Mononuclear cell (primary cell): ENCODE results near the gene GOLGA6C. TPM values are rescaled to one million over a fixed set of nuclear protein-coding genes. Genes with fewer than 3 reads are reported as not detected.
"Not testable (repeated sequence)": the region's sequence is repeated elsewhere in the genome, so short reads cannot be mapped to it uniquely, and the experiment has no call there.

Source experiments
- H3K27me3 ChIP-seq: 2 replicates; pipeline ENCODE4 v1.6.0; 2011; ENCODE audit warnings: low read length, control low read depth; ENCODE audit not compliant: insufficient read depth
- H3K4me1 ChIP-seq: 2 replicates; pipeline ENCODE4 v1.5.1; 2011; ENCODE audit warnings: mild to moderate bottlenecking, low read length, control low read depth; ENCODE audit not compliant: insufficient read depth
- H3K4me3 ChIP-seq: 2 replicates; pipeline ENCODE4 v1.5.1; 2011; ENCODE audit warnings: mild to moderate bottlenecking, low read length, moderate library complexity
- H3K9me3 ChIP-seq: 2 replicates; pipeline ENCODE4 v1.5.1; 2011; ENCODE audit warnings: low read depth, mild to moderate bottlenecking, control low read depth, low read length
- total RNA-seq: library from RNA; depleted of rRNA; stranded (reverse); fragments of >200 nt; gene quantifications from one replicate; pipeline ENCODE4 v1.2.3, GENCODE V29; 2012

The GOLGA6C gene
- total RNA-seq, 1 donor = 0.21 TPM

- Histone ChIP-seq H3K4me1 (no peaks in the 10 kb centered on the region), H3K4me3 (no peak overlapping the region), H3K9me3 (no peaks in the 10 kb centered on the region), H3K27me3 (no peaks in the 10 kb centered on the region)
Measured at GRCh38 chr15:75232826-75233503, 25.2 kb upstream of the GOLGA6C start.

- H3K27me3 ChIP-seq = no peaks in the 10 kb centered on the region
- H3K4me3 ChIP-seq = no peak overlapping the region
- no peaks in the 10 kb centered on the region for H3K4me1 ChIP-seq
- H3K9me3 ChIP-seq = no peaks in the 10 kb centered on the region
Measured at GRCh38 chr15:75233504-75234190, 24.5 kb upstream of the GOLGA6C start.

- Histone ChIP-seq H3K27me3 (no peaks in the 10 kb centered on the region), H3K4me3 (no peak overlapping the region), H3K4me1 (no peaks in the 10 kb centered on the region), H3K9me3 (no peaks in the 10 kb centered on the region)
Measured at GRCh38 chr15:75234191-75234810, 23.8 kb upstream of the GOLGA6C start.

- no peaks in the 10 kb centered on the region for H3K27me3 ChIP-seq
- H3K9me3 ChIP-seq = no peaks in the 10 kb centered on the region
- H3K4me1 ChIP-seq = no peaks in the 10 kb centered on the region
- no peak overlapping the region for H3K4me3 ChIP-seq
Measured at GRCh38 chr15:75235051-75235673, 23.0 kb upstream of the GOLGA6C start.

- Histone ChIP-seq H3K4me3 (no peak overlapping the region), H3K27me3 (no peaks in the 10 kb centered on the region), H3K4me1 (no peaks in the 10 kb centered on the region), H3K9me3 (no peaks in the 10 kb centered on the region)
Measured at GRCh38 chr15:75235760-75236729, 22.1 kb upstream of the GOLGA6C start.

GRCh38 chr15:75237316-75237982 is 20.7 kb upstream of the GOLGA6C start:
- Histone ChIP-seq H3K4me1 (no peaks in the 10 kb centered on the region), H3K27me3 (no peaks in the 10 kb centered on the region), H3K9me3 (no peaks in the 10 kb centered on the region), H3K4me3 (no peak overlapping the region)

GRCh38 chr15:75238150-75238549 is 20.0 kb upstream of the GOLGA6C start:
- H3K4me1 ChIP-seq = no peaks in the 10 kb centered on the region

GRCh38 chr15:75245741-75246140 is 12.4 kb upstream of the GOLGA6C start:
- not testable (repeated sequence) for H3K27me3 ChIP-seq, H3K4me1 ChIP-seq, H3K9me3 ChIP-seq, H3K4me3 ChIP-seq

More at GRCh38 chr15:75238150-75238549, 20.0 kb upstream of the GOLGA6C start:
- H3K27me3 ChIP-seq = no peaks in the 10 kb centered on the region
- H3K9me3 ChIP-seq = no peaks in the 10 kb centered on the region
- no peak overlapping the region for H3K4me3 ChIP-seq

GRCh38 chr15:75248991-75249390 is 9.1 kb upstream of the GOLGA6C start:
- H3K9me3 ChIP-seq = not testable (repeated sequence)

GRCh38 chr15:75249726-75250125 is 8.4 kb upstream of the GOLGA6C start:
- H3K4me3 ChIP-seq = no peak overlapping the region
- no peaks in the 10 kb centered on the region for H3K9me3 ChIP-seq
- H3K27me3 ChIP-seq = no peaks in the 10 kb centered on the region
- no peaks in the 10 kb centered on the region for H3K4me1 ChIP-seq

More at GRCh38 chr15:75248991-75249390, 9.1 kb upstream of the GOLGA6C start:
- not testable (repeated sequence) for H3K27me3 ChIP-seq, H3K4me3 ChIP-seq, H3K4me1 ChIP-seq

GRCh38 chr15:75251343-75251742 is 6.8 kb upstream of the GOLGA6C start:
- not testable (repeated sequence) for H3K27me3 ChIP-seq, H3K4me1 ChIP-seq, H3K4me3 ChIP-seq, H3K9me3 ChIP-seq

GRCh38 chr15:75252285-75252684 is 5.8 kb upstream of the GOLGA6C start:
- not testable (repeated sequence) for H3K27me3 ChIP-seq, H3K4me3 ChIP-seq, H3K4me1 ChIP-seq, H3K9me3 ChIP-seq

GRCh38 chr15:75258620-75259343 is 648 bp downstream of the GOLGA6C start:
- H3K4me1 ChIP-seq, H3K9me3 ChIP-seq, H3K27me3 ChIP-seq, H3K4me3 ChIP-seq: not testable (repeated sequence)
